Activated gamma-delta T cell treated with anti-CD3 and anti-CD28 coated beads, Interleukin-2, amount 50 U/mL, for 16 hours (primary cell): ENCODE results near the gene PTK7.

Experiments used
- DNase-seq: peaks from one replicate; pipeline ENCODE4 v3.0.0-alpha.2; 2020; ENCODE audit warnings: low read depth

Gene PTK7

GRCh38 chr6:43207286-43207685 lies 131.2 kb downstream of the PTK7 start:
- no peak for DNase-seq
